ENCODE data around the gene CDX2.

Gene CDX2

GRCh38 chr13:27915301-27916207 lies 53.6 kb downstream of the CDX2 start:
- Mint-ChIP-seq H3K36me3 (peaks cover 8% of the 10 kb centered on the region), H3K4me1 (peaks cover 10% of the 10 kb centered on the region), H3K27ac (no peak overlapping the region), H3K4me3 (no peak overlapping the region), H3K27me3 (peaks cover 83% of the 10 kb centered on the region), H3K9me3 (no peaks in the 10 kb centered on the region)
- DNase-seq, result no peak
- CTCF ChIA-PET, result interaction anchor here (0.8 to 2.0 kb wide), 6 partner anchors 38 to 89 kb away, joined by 3 to 9 read pairs (median 3); no protein-coding TSS in a partner anchor

GRCh38 chr13:27913160-27913559 lies 56.0 kb downstream of the CDX2 start:
- H3K36me3 Mint-ChIP-seq, result peaks cover 5% of the 10 kb centered on the region
- H3K27me3 Mint-ChIP-seq, result peaks cover 71% of the 10 kb centered on the region
- DNase-seq, result no peak
- no peak overlapping the region for H3K27ac Mint-ChIP-seq
- CTCF ChIA-PET, result no interaction called here
- peaks cover 6% of the 10 kb centered on the region for H3K4me1 Mint-ChIP-seq
- H3K9me3 Mint-ChIP-seq, result no peaks in the 10 kb centered on the region
- no peak overlapping the region for H3K4me3 Mint-ChIP-seq

- Mint-ChIP-seq H3K4me1 (no peaks in the 10 kb centered on the region), H3K27me3 (peaks cover 66% of the 10 kb centered on the region), H3K27ac (no peak overlapping the region), H3K36me3 (no peaks in the 10 kb centered on the region), H3K4me3 (no peak overlapping the region), H3K9me3 (no peaks in the 10 kb centered on the region)
- DNase-seq, result no peak
- CTCF ChIA-PET, result no interaction called here
These were observed 57.6 kb downstream of the CDX2 start for GRCh38 chr13:27911521-27911920.

Data from activated naive CD4-positive, alpha-beta T cell treated with anti-CD3 and anti-CD28 coated beads, Interleukin-2, amount 10 ng/mL, durations not matched to agents 7 days and 5 days (primary cell).